Stimulated activated CD8-positive, alpha-beta memory T cell treated with anti-CD3 and anti-CD28 coated beads, Interleukin-15, amount 100 ng/mL, for 4 hours (primary cell): Measurements from ENCODE around the gene ESRRB.

ENCODE experiments used
- DNase-seq, 2 donors: peaks; one replicate each; pipeline ENCODE4 v3.0.0-alpha.2; 2020; ENCODE audit warnings: low read depth in 2 of 2

ESRRB gene

GRCh38 chr14:76352639-76353281 lies 23.2 kb upstream of the ESRRB start:
- DNase-seq: peak in 1 of 2 donors; percentile 14

GRCh38 chr14:76354310-76354709 lies 21.6 kb upstream of the ESRRB start:
- DNase-seq: no peak

DNA sequence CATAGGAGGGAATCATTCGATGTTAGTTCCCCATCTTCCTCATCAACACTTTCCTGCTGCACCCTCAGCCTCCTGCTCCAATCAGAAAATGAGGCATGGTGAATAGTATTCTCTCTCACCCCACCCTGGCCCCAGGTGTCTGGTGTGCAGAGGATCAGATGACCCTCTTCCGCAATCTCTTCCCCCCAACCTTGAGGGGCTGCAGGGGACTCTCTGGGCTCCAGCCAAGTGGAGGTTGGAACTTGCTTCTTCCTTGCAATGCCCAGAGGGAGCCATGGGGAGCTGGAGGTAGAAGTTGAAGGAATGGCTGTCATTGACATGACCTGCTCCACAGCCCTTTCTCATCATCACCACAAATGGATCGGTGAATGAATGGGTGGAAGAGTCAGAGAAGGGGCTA lies 20.2 kb upstream of the ESRRB start:
- no peak for DNase-seq

- DNase-seq: no peak
Observed at GRCh38 chr14:76371066-76371465, 4.9 kb upstream of the ESRRB start.

- DNase-seq: no peak
Observed at GRCh38 chr14:76373456-76373855, 2.5 kb upstream of the ESRRB start.

- no peak for DNase-seq
Observed at GRCh38 chr14:76375484-76375883, 453 bp upstream of the ESRRB start.

DNA sequence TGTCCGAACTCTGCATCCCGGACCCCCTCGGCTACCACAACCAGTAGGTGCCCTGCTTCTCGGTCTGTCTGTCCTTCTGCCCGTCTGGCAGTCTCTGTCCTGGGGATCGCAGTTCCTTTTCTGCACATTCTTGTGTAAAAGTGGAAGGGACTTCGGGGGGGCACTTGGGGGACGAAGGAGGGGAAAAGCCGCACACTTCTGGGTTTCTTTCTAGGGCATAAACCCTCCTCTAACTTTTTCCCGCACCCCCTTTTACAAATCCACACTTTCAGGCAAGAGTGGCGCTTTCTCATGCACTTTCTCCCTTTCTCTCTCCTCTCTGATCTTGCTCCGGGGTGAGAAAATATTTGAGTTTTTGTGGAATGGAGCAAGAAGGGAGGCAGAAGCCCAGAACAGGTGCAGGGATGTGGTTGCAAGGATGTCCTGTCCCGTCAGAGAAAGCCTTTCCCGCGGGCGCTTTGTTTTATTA lies 506 bp downstream of the ESRRB start:
- DNase-seq: no peak

GRCh38 chr14:76376878-76377734 lies 1.2 kb downstream of the ESRRB start:
- no peak for DNase-seq

- DNase-seq: no peak
Observed at GRCh38 chr14:76377735-76378074, 1.8 kb downstream of the ESRRB start.

DNA sequence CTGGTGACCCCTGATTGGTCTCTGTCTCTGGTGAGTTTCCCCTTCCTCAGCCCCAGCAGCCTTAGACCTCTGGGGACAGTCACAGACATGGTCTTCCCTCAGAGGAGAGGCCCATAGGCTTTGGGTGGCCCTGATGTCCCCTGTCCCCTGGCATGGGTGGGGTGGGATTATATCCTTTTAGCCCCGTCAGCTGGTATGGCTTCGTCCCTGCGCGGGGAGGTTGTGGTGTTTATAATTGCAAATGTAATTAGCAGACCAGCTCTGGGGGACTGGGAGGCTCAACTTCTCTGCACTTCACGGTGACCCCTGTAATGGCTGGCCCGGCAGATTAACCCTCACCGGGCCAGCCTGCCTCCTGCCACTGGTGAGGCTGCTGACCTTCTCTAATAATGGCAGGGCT lies 5.1 kb downstream of the ESRRB start:
- DNase-seq: no peak

GRCh38 chr14:76381817-76382494 lies 6.0 kb downstream of the ESRRB start:
- DNase-seq: no peak

DNA sequence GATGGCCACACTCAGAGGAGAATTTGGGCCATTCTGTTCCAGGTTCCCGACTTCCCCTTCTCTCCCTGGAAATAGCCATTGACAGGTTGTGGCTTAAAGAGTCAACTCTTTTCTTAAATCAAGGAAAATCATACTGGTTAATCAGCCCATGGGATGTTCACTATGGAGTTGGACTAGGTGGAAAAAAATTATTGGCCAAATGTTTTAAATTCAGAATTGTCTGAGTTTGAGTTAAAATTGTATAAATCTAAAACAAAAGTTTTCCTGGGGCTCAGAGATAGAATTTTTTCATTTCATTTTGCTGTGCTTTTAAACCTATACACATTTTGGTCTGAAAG lies 6.5 kb downstream of the ESRRB start:
- no peak for DNase-seq

- no peak for DNase-seq
Observed at GRCh38 chr14:76385435-76385834, 9.5 kb downstream of the ESRRB start.

DNA sequence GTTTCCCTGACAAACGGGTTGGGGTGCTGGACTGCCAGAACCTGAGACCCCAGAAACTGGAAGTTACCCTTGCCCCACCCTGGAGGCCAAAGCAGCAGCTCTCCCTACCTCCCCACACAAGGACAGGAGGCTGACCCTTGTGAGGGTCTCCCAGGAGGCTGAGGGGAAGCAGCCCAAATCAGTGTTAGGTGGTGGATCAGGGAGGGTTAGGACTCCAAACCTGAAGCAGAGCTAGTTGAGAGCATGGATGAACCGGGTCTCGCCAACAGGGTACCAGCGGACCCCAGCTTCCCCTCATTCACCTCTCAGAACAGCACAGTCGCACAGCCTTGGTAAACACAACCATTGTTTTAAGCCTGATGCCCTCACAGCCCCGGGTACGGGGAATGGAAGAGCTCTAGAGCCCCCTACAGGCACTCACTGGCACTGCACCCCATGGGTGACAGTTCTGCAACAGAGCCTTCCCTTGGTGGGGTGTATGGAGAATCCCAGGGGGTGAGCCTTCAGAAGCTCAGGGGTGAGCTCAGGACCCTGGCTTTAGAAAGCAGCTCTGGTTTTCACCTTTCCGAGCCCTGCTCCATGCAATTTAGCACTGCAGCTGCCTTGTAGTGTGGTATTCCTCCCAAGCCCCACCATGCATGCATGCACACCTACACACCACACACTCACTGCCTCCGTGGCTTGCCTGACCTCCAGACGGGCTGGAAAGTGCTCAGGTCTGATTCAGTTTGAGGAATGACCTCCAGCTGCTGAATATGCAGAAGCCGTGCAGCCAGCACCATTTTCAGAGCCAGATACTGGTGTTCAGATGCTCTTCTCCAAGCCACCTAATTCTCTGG lies 11.2 kb downstream of the ESRRB start:
- no peak for DNase-seq

- DNase-seq: no peak
Observed at GRCh38 chr14:76389841-76390240, 13.9 kb downstream of the ESRRB start.

DNA sequence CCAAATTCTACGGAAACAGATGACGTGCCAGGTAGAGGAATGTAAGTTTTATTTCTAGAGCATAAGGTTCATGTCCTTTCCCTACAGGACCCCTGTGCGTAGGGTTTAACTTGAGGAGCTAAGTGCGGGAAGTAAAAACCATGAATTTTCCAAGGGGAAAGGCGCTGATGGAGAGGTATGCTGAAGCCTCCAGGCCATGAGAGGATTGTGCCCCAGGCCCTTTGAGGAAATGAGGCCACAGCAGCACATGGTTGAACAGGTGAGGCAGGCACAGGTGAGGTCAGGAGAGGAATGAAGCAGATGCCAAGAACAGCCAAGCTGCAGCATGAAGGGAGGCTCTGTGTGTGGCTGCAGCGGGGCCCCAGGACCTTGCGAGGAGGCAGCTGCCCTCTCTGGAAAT lies 14.7 kb downstream of the ESRRB start:
- DNase-seq: no peak

GRCh38 chr14:76391981-76392690 lies 16.2 kb downstream of the ESRRB start:
- no peak for DNase-seq

DNA sequence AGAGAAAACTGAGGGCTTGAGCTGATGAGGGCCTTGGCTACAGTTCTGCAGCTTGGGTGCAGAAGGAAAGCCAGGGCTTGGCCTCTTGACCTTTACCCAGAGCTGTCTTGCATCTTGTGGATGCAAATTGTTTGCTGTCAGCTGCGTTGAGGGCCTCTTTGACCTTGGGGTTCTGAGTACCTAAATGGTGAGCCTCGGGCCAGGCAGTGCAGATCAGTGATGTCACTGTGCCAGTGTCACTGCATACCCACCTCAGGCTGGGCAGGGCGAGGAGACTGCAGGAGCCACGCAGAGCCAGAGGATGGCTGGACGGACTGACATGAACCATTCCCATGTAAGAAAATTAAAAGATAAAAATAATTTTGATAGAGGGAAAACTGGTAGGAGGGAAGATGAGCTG lies 18.6 kb downstream of the ESRRB start:
- no peak for DNase-seq

DNA sequence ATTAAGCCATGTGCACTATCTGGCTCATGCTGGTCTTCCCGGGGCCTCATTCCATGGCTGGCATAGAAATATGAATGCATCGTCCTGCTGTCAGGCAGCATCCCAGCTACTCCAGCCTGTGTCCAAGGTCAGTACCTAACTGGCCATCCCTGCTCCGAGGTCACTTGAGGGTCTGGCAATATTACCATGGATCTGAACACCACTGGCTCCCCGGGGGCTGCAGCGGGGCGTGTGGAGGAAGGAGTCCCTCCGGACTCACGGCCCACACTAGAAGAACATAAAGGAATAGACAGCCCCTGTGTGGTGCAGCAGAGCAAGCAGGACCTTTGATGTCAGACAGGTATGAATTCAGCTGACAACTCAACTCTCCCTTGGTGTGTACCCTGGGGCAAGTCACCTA lies 19.2 kb downstream of the ESRRB start:
- no peak for DNase-seq

- DNase-seq: no peak
Observed at GRCh38 chr14:76396714-76397187, 20.8 kb downstream of the ESRRB start.

DNA sequence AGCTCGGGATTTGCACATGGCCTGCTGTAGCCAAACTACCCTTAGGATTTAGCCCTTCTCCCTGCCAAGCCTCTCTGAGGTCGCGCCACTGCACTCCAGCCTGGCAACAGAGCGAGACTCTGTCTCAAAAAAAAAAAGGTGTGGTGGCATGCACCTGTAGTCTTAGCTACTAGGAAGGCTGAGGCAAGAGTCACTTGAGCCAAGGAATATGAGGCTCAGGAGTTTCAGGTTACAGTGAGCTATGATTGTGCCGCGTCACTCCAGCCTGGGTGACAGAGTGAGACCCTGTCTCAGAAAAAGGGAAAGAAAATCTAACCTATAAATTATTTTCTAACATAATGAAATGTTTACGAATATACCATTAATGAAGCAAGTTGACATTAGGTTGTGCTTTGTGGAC lies 29.7 kb downstream of the ESRRB start:
- DNase-seq: no peak
